ENCODE measurements around the gene CBLN3. TPM values are rescaled to one million over a fixed set of nuclear protein-coding genes. Genes with fewer than 3 reads are reported as not detected.

Gene CBLN3
- total RNA-seq, 2 experiments from 2014 or later, result 2.0 to 6.7 TPM

- no peak for TF ChIP-seq CTCF (conservative IDR thresholded peaks at IDR 0.05; ENCODE audit: low read length)
- TF ChIP-seq EZH2phosphoT487 (IDR thresholded peaks at IDR 0.05; ENCODE audit: borderline replicate concordance, low read depth, low read length), result no peak
- ChIA-PET CTCF (ENCODE audit: unreplicated experiment) (no interaction called here), POLR2A (no interaction called here)
- Histone ChIP-seq H3K9me2 (ENCODE audit: insufficient read depth, low read length) (no peaks in the 10 kb centered on the region), H3K79me2 (ENCODE audit: insufficient read depth, low read depth, low read length) (no peaks in the 10 kb centered on the region), H3K27ac (ENCODE audit: low read depth, low read length, poor library complexity, severe bottlenecking) (no peak within 1 kb of the TSS), H2AFZ (ENCODE audit: low read length) (no peak within 1 kb of the TSS), H3K4me1 (ENCODE audit: insufficient read depth, low read length, poor library complexity, severe bottlenecking) (no peaks in the 10 kb centered on the region), H3K4me3 (ENCODE audit: low read depth, low read length, poor library complexity, severe bottlenecking) (no peak within 1 kb of the TSS), H4K20me1 (ENCODE audit: insufficient read depth, low read length) (no peaks in the 10 kb centered on the region), H3K4me2 (ENCODE audit: low read length) (peak within 1 kb of the TSS; percentile 53; the same call in 1 of the 2 replicates), H3K9me3 (ENCODE audit: low read length) (no peaks in the 10 kb centered on the region), H3K36me3 (ENCODE audit: insufficient read depth, low read length) (no peaks in the 10 kb centered on the region)
- no TSS peak for BruUV-seq (replicated peaks)
- intact Hi-C loops (cut with micrococcal nuclease; ENCODE audit: unreplicated experiment), result no loop called here
- no peak for DNase-seq (ENCODE audit: low spot score)
Measured at GRCh38 chr14:24398653-24399446, 30.6 kb downstream of the CBLN3 start, which contains the start of gene NYNRIN. TSS of gene NYNRIN (plus strand) at chr14:24399003. CDS start at chr14:24399247, 244 bp downstream.

- ChIA-PET POLR2A (no interaction called here), CTCF (ENCODE audit: unreplicated experiment) (no interaction called here)
- no peak for DNase-seq (ENCODE audit: low spot score)
- H3K4me3 ChIP-seq (ENCODE audit: low read depth, low read length, poor library complexity, severe bottlenecking), result no peak overlapping the region
- no peaks in the 10 kb centered on the region for H3K36me3 ChIP-seq (ENCODE audit: insufficient read depth, low read length)
- H3K79me2 ChIP-seq (ENCODE audit: insufficient read depth, low read depth, low read length), result no peaks in the 10 kb centered on the region
- H2AFZ ChIP-seq (ENCODE audit: low read length), result no peak overlapping the region
- no peaks in the 10 kb centered on the region for H3K4me1 ChIP-seq (ENCODE audit: insufficient read depth, low read length, poor library complexity, severe bottlenecking)
- no peaks in the 10 kb centered on the region for H4K20me1 ChIP-seq (ENCODE audit: insufficient read depth, low read length)
- no peak overlapping the region for H3K4me2 ChIP-seq (ENCODE audit: low read length)
- no peaks in the 10 kb centered on the region for H3K9me3 ChIP-seq (ENCODE audit: low read length)
- TF ChIP-seq EZH2phosphoT487 (IDR thresholded peaks at IDR 0.05; ENCODE audit: borderline replicate concordance, low read depth, low read length) (no peak), CTCF (conservative IDR thresholded peaks at IDR 0.05; ENCODE audit: low read length) (no peak)
- no TSS peak for BruUV-seq (replicated peaks)
- no peaks in the 10 kb centered on the region for H3K9me2 ChIP-seq (ENCODE audit: insufficient read depth, low read length)
- H3K27ac ChIP-seq (ENCODE audit: low read depth, low read length, poor library complexity, severe bottlenecking), result no peak overlapping the region
- intact Hi-C loops (cut with micrococcal nuclease; ENCODE audit: unreplicated experiment), result no loop called here
Measured at GRCh38 chr14:24398293-24398652, 31.2 kb downstream of the CBLN3 start.

GRCh38 chr14:24397639-24398292 is 31.7 kb downstream of the CBLN3 start:
- H3K27ac ChIP-seq (ENCODE audit: low read depth, low read length, poor library complexity, severe bottlenecking), result no peak overlapping the region
- no peak for DNase-seq (ENCODE audit: low spot score)
- TF ChIP-seq EZH2phosphoT487 (IDR thresholded peaks at IDR 0.05; ENCODE audit: borderline replicate concordance, low read depth, low read length) (no peak), CTCF (conservative IDR thresholded peaks at IDR 0.05; ENCODE audit: low read length) (no peak)
- H3K4me1 ChIP-seq (ENCODE audit: insufficient read depth, low read length, poor library complexity, severe bottlenecking), result no peaks in the 10 kb centered on the region
- H3K4me2 ChIP-seq (ENCODE audit: low read length), result no peak overlapping the region
- no peak overlapping the region for H2AFZ ChIP-seq (ENCODE audit: low read length)
- POLR2A ChIA-PET, result no interaction called here
- no peaks in the 10 kb centered on the region for H3K36me3 ChIP-seq (ENCODE audit: insufficient read depth, low read length)
- intact Hi-C loops (cut with micrococcal nuclease; ENCODE audit: unreplicated experiment), result no loop called here
- no TSS peak for BruUV-seq (replicated peaks)
- CTCF ChIA-PET (ENCODE audit: unreplicated experiment), result no interaction called here
- H3K79me2 ChIP-seq (ENCODE audit: insufficient read depth, low read depth, low read length), result no peaks in the 10 kb centered on the region
- no peaks in the 10 kb centered on the region for H3K9me2 ChIP-seq (ENCODE audit: insufficient read depth, low read length)
- H3K4me3 ChIP-seq (ENCODE audit: low read depth, low read length, poor library complexity, severe bottlenecking), result no peak overlapping the region
- H4K20me1 ChIP-seq (ENCODE audit: insufficient read depth, low read length), result no peaks in the 10 kb centered on the region
- H3K9me3 ChIP-seq (ENCODE audit: low read length), result no peaks in the 10 kb centered on the region

Measured in OCI-LY7 (cell line).